ENCODE results near the gene MAGED1. TPM values are rescaled to one million over a fixed set of nuclear protein-coding genes. Genes with fewer than 3 reads are reported as not detected.

MAGED1 gene
- total RNA-seq, 1 donor from 2014 or later = 35.5 TPM

- no peak for DNase-seq
- Mint-ChIP-seq H3K27me3 (peaks cover 3% of the 10 kb centered on the region), H3K4me1 (peaks cover 1% of the 10 kb centered on the region), H3K9me3 (no peaks in the 10 kb centered on the region), H3K27ac (no peak overlapping the region), H3K4me3 (no peak overlapping the region), H3K36me3 (ENCODE audit: low read depth) (no peaks in the 10 kb centered on the region)
- intact Hi-C loops (cut with micrococcal nuclease) = no loop called here
Measured at GRCh38 chrX:51922561-51922960, 29.1 kb downstream of the MAGED1 start.

GRCh38 chrX:51931566-51932150 is 38.2 kb downstream of the MAGED1 start:
- Mint-ChIP-seq H3K4me1 (no peaks in the 10 kb centered on the region), H3K36me3 (ENCODE audit: low read depth) (no peaks in the 10 kb centered on the region), H3K27me3 (no peaks in the 10 kb centered on the region), H3K9me3 (no peaks in the 10 kb centered on the region), H3K27ac (no peak overlapping the region), H3K4me3 (no peak overlapping the region)
- intact Hi-C loops (cut with micrococcal nuclease) = no loop called here
- no peak for DNase-seq

Other genes starting within 250 kb of the MAGED1 start
- gene CENPVL2, start 210.8 kb upstream of the MAGED1 start, total RNA-seq = not detected in 2 replicates
- not detected in 2 replicates for gene CENPVL1, start 183.1 kb upstream of the MAGED1 start, total RNA-seq
- 12.8 and 13.2 TPM in 2 replicates for gene GSPT2, start 150.2 kb upstream of the MAGED1 start, total RNA-seq
- 0.28 and 0.52 TPM in 2 replicates for gene MAGED4B, start 175.6 kb downstream of the MAGED1 start, total RNA-seq